ENCODE results near the gene DPP10.

The DPP10 gene

GRCh38 chr2:115234737-115235136 is 792.3 kb downstream of the DPP10 start:
- TF ChIP-seq POLR2AphosphoS5 (IDR thresholded peaks at IDR 0.05; ENCODE audit: low read depth, low read length) = no peak
- TF ChIP-seq SIN3A (IDR thresholded peaks at IDR 0.05; ENCODE audit: borderline replicate concordance, insufficient read depth, low read length) = no peak
- TF ChIP-seq FOXP2 (optimal IDR thresholded peaks at IDR 0.05; ENCODE audit: borderline replicate concordance, extremely low read depth, extremely low read length, insufficient read depth) = no peak

- TF ChIP-seq POLR2AphosphoS5 (IDR thresholded peaks at IDR 0.05; ENCODE audit: low read depth, low read length) = no peak
- TF ChIP-seq FOXP2 (optimal IDR thresholded peaks at IDR 0.05; ENCODE audit: borderline replicate concordance, extremely low read depth, extremely low read length, insufficient read depth) = no peak
- no peak for TF ChIP-seq SIN3A (IDR thresholded peaks at IDR 0.05; ENCODE audit: borderline replicate concordance, insufficient read depth, low read length)
- TF ChIP-seq TAF1 (IDR thresholded peaks at IDR 0.05; ENCODE audit: borderline replicate concordance, insufficient read depth, low read length) = no peak
- TF ChIP-seq REST (IDR thresholded peaks at IDR 0.05; ENCODE audit: insufficient read depth in 1 of 2, low read depth in 2 of 2, low read length in 2 of 2) = no peak
Observed at GRCh38 chr2:115248066-115248465, 805.6 kb downstream of the DPP10 start.

GRCh38 chr2:115277366-115277765 is 834.9 kb downstream of the DPP10 start:
- TF ChIP-seq POLR2AphosphoS5 (IDR thresholded peaks at IDR 0.05; ENCODE audit: low read depth, low read length) (no peak), TAF1 (IDR thresholded peaks at IDR 0.05; ENCODE audit: borderline replicate concordance, insufficient read depth, low read length) (no peak), REST (IDR thresholded peaks at IDR 0.05; ENCODE audit: insufficient read depth in 1 of 2, low read depth in 2 of 2, low read length in 2 of 2) (no peak), FOXP2 (optimal IDR thresholded peaks at IDR 0.05; ENCODE audit: borderline replicate concordance, extremely low read depth, extremely low read length, insufficient read depth) (no peak), SIN3A (IDR thresholded peaks at IDR 0.05; ENCODE audit: borderline replicate concordance, insufficient read depth, low read length) (no peak)

GRCh38 chr2:115285416-115285815 is 843.0 kb downstream of the DPP10 start:
- TF ChIP-seq SIN3A (IDR thresholded peaks at IDR 0.05; ENCODE audit: borderline replicate concordance, insufficient read depth, low read length) = no peak
- no peak for TF ChIP-seq FOXP2 (optimal IDR thresholded peaks at IDR 0.05; ENCODE audit: borderline replicate concordance, extremely low read depth, extremely low read length, insufficient read depth)
- TF ChIP-seq TAF1 (IDR thresholded peaks at IDR 0.05; ENCODE audit: borderline replicate concordance, insufficient read depth, low read length) = no peak

GRCh38 chr2:115290478-115290877 is 848.0 kb downstream of the DPP10 start:
- no peak for TF ChIP-seq POLR2AphosphoS5 (IDR thresholded peaks at IDR 0.05; ENCODE audit: low read depth, low read length)

- TF ChIP-seq SIN3A (IDR thresholded peaks at IDR 0.05; ENCODE audit: borderline replicate concordance, insufficient read depth, low read length) (no peak), REST (IDR thresholded peaks at IDR 0.05; ENCODE audit: insufficient read depth in 1 of 2, low read depth in 2 of 2, low read length in 2 of 2) (no peak), FOXP2 (optimal IDR thresholded peaks at IDR 0.05; ENCODE audit: borderline replicate concordance, extremely low read depth, extremely low read length, insufficient read depth) (no peak), POLR2AphosphoS5 (IDR thresholded peaks at IDR 0.05; ENCODE audit: low read depth, low read length) (no peak), TAF1 (IDR thresholded peaks at IDR 0.05; ENCODE audit: borderline replicate concordance, insufficient read depth, low read length) (no peak)
Observed at GRCh38 chr2:115292742-115293141, 850.3 kb downstream of the DPP10 start.

GRCh38 chr2:115294999-115295398 is 852.6 kb downstream of the DPP10 start:
- TF ChIP-seq REST (IDR thresholded peaks at IDR 0.05; ENCODE audit: insufficient read depth in 1 of 2, low read depth in 2 of 2, low read length in 2 of 2) (no peak), POLR2AphosphoS5 (IDR thresholded peaks at IDR 0.05; ENCODE audit: low read depth, low read length) (no peak), TAF1 (IDR thresholded peaks at IDR 0.05; ENCODE audit: borderline replicate concordance, insufficient read depth, low read length) (no peak), SIN3A (IDR thresholded peaks at IDR 0.05; ENCODE audit: borderline replicate concordance, insufficient read depth, low read length) (no peak), FOXP2 (optimal IDR thresholded peaks at IDR 0.05; ENCODE audit: borderline replicate concordance, extremely low read depth, extremely low read length, insufficient read depth) (no peak)
